GM23248 (cell line): ENCODE results near the gene PDGFRA.

Experiments used
- EZH2 ChIP-seq: fragments of 200-600 bp; sonication (generic); IDR thresholded peaks from 2 replicates; pipeline ENCODE4 v1.6.1; 2018; ENCODE audit warnings: antibody characterized with exemption, mild to moderate bottlenecking; ENCODE audit not compliant: insufficient read depth, poor library complexity, severe bottlenecking
- EZH2phosphoT487 ChIP-seq: fragments of 200-600 bp; sonication (generic); IDR thresholded peaks from 2 replicates; pipeline ENCODE4 v1.6.1; 2018; ENCODE audit warnings: antibody characterized with exemption, moderate library complexity, mild to moderate bottlenecking, low read depth; ENCODE audit not compliant: insufficient read depth

DNA sequence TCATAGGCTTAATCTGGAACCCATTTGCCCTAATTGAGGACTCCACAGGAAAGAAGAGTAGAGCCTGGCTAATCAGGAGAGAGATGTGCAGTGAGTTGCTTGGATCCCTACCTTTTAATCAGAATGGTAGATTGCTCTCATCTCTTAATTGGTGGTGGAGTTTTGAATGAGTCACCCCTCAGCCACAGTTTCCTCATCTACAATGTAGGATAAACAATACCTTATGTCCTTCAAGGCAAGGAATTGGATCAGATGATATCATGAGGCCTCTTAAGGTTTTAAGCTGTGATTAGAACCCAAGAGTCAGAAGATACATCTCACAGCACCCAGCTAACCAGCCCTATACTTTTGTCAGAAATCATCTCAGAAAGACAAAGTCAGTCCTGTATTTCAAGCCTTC lies 39.1 kb downstream of the PDGFRA start:
- TF ChIP-seq EZH2 (no peak), EZH2phosphoT487 (no peak)
